ENCODE data around the gene MYO18B. TPM values are rescaled to one million over a fixed set of nuclear protein-coding genes. Genes with fewer than 3 reads are reported as not detected.

The MYO18B gene
- total RNA-seq, 1 donor from 2014 or later: not detected

DNA sequence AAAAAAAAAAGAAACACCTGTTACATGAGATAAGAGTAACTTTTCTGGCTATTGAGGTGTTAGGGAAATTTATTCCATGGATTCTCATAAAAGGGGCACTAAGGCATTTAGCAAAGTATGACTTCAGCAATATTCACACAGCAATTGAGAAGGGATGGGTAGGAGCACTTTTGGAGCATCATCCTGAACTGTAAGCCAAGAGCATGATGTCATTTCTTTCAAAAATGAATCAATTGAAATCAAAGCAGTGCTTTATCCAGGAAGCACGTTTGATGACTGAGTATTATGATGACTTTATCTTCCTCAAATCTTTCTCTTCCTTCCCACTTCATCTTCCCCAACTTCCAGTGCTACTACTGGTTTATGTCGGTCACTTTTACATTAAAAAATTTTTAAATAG, 140.4 kb downstream of the MYO18B start:
- Histone ChIP-seq H3K27me3 (ENCODE audit: low read depth) (peaks cover 4% of the 10 kb centered on the region), H3K4me1 (no peaks in the 10 kb centered on the region), H3K27ac (no peak overlapping the region), H3K9me3 (no peaks in the 10 kb centered on the region), H3K4me3 (no peak overlapping the region), H3K36me3 (no peaks in the 10 kb centered on the region)
- ATAC-seq: no peak
- no peak for DNase-seq
- TF ChIP-seq, protein P1, sequence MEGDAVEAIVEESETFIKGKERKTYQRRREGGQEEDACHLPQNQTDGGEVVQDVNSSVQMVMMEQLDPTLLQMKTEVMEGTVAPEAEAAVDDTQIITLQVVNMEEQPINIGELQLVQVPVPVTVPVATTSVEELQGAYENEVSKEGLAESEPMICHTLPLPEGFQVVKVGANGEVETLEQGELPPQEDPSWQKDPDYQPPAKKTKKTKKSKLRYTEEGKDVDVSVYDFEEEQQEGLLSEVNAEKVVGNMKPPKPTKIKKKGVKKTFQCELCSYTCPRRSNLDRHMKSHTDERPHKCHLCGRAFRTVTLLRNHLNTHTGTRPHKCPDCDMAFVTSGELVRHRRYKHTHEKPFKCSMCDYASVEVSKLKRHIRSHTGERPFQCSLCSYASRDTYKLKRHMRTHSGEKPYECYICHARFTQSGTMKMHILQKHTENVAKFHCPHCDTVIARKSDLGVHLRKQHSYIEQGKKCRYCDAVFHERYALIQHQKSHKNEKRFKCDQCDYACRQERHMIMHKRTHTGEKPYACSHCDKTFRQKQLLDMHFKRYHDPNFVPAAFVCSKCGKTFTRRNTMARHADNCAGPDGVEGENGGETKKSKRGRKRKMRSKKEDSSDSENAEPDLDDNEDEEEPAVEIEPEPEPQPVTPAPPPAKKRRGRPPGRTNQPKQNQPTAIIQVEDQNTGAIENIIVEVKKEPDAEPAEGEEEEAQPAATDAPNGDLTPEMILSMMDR (IDR thresholded peaks at IDR 0.05): no peak
- intact Hi-C loops (cut with DNase I): no loop called here

GRCh38 chr22:25883482-25884033, 141.6 kb downstream of the MYO18B start:
- ATAC-seq: no peak
- Histone ChIP-seq H3K9me3 (no peaks in the 10 kb centered on the region), H3K27me3 (ENCODE audit: low read depth) (peaks cover 4% of the 10 kb centered on the region), H3K27ac (no peak overlapping the region), H3K36me3 (no peaks in the 10 kb centered on the region), H3K4me3 (no peak overlapping the region), H3K4me1 (no peaks in the 10 kb centered on the region)
- no peak for DNase-seq
- TF ChIP-seq, protein P1 (IDR thresholded peaks at IDR 0.05): no peak
- intact Hi-C loops (cut with DNase I): no loop called here

GRCh38 chr22:25884121-25884520, 142.1 kb downstream of the MYO18B start:
- TF ChIP-seq, protein P1 (IDR thresholded peaks at IDR 0.05): no peak
- intact Hi-C loops (cut with DNase I): no loop called here
- Histone ChIP-seq H3K27me3 (ENCODE audit: low read depth) (peaks cover 4% of the 10 kb centered on the region), H3K9me3 (no peaks in the 10 kb centered on the region), H3K4me3 (no peak overlapping the region), H3K4me1 (no peaks in the 10 kb centered on the region), H3K27ac (no peak overlapping the region), H3K36me3 (no peaks in the 10 kb centered on the region)
- no peak for ATAC-seq
- DNase-seq: no peak

- DNase-seq: no peak
- intact Hi-C loops (cut with DNase I): no loop called here
- Histone ChIP-seq H3K27ac (no peak overlapping the region), H3K4me3 (no peak overlapping the region), H3K9me3 (no peaks in the 10 kb centered on the region), H3K4me1 (no peaks in the 10 kb centered on the region), H3K27me3 (ENCODE audit: low read depth) (peaks cover 4% of the 10 kb centered on the region), H3K36me3 (no peaks in the 10 kb centered on the region)
- TF ChIP-seq, protein P1 (IDR thresholded peaks at IDR 0.05): no peak
- ATAC-seq: no peak
Observed at GRCh38 chr22:25888399-25889054, 146.5 kb downstream of the MYO18B start.

DNA sequence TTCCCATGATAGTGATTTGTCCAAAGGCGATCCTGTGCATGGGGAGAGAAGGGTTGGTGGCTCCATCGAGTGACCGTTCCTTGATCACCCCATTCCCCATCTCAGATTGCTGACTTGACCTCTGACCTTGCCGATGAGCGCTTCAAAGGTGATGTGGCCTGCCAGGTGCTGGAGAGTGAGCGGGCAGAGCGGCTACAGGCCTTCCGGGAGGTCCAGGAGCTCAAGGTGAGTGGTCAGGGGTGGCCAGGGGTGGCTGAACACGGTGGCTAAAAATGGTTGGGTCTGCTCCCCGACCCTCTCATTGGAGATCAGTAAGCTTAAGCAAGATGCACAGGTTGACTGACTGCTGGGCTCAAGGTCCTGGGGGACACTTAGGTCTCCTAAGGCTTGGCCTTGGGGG, 148.7 kb downstream of the MYO18B start:
- intact Hi-C loops (cut with DNase I): no loop called here
- TF ChIP-seq, protein P1 (IDR thresholded peaks at IDR 0.05): no peak
- no peak overlapping the region for H3K27ac ChIP-seq
- ATAC-seq: no peak
- H3K27me3 ChIP-seq (ENCODE audit: low read depth): no peaks in the 10 kb centered on the region
- no peak for DNase-seq
- H3K36me3 ChIP-seq: no peaks in the 10 kb centered on the region
- H3K4me3 ChIP-seq: no peak overlapping the region
- no peaks in the 10 kb centered on the region for H3K4me1 ChIP-seq
- H3K9me3 ChIP-seq: no peaks in the 10 kb centered on the region

All from lower lobe of right lung (tissue), 2 donors.